ENCODE data around the gene LHFPL6. TPM values are rescaled to one million over a fixed set of nuclear protein-coding genes. Genes with fewer than 3 reads are reported as not detected.

The LHFPL6 gene
- total RNA-seq, 3 donors from 2014 or later, result 54.2 to 99.6 (median 91.7) TPM

GRCh38 chr13:39415008-39415802 is 187.8 kb downstream of the LHFPL6 start:
- H3K4me3 ChIP-seq, result peak overlapping the region in 1 of 3 donors; percentile 37
- H3K27me3 ChIP-seq, result no peaks in the 10 kb centered on the region
- intact Hi-C loops (cut with DNase I; ENCODE audit: low total_unique reads), result no loop called here

GRCh38 chr13:39414339-39414738 is 188.7 kb downstream of the LHFPL6 start:
- TF ChIP-seq POLR2AphosphoS5 (IDR thresholded peaks at IDR 0.05), result no peak
- TF ChIP-seq CTCF (IDR thresholded peaks at IDR 0.05), result no peak
- TF ChIP-seq POLR2A (IDR thresholded peaks at IDR 0.05), result no peak
- Histone ChIP-seq H3K4me1 (peaks cover 3% of the 10 kb centered on the region in 2 donors), H3K27me3 (no peaks in the 10 kb centered on the region), H3K4me3 (no peak overlapping the region), H3K27ac (peak overlapping the region; percentile 54 to 91), H3K36me3 (no peaks in the 10 kb centered on the region), H3K9me3 (no peaks in the 10 kb centered on the region)
- intact Hi-C loops (cut with DNase I; ENCODE audit: low total_unique reads), result no loop called here
- DNase-seq (ENCODE audit: low spot score in 2 of 2), result no peak

More at GRCh38 chr13:39415008-39415802, 187.8 kb downstream of the LHFPL6 start:
- Histone ChIP-seq H3K9me3 (no peaks in the 10 kb centered on the region), H3K4me1 (peaks cover 3% of the 10 kb centered on the region in 2 donors), H3K27ac (peak overlapping the region; percentile 54 to 91), H3K36me3 (no peaks in the 10 kb centered on the region)
- TF ChIP-seq CTCF (IDR thresholded peaks at IDR 0.05), result peak in 1 of 3 donors; percentile 13
- peak in 2 of 3 donors; percentile 53 to 88 for TF ChIP-seq POLR2AphosphoS5 (IDR thresholded peaks at IDR 0.05)
- TF ChIP-seq POLR2A (IDR thresholded peaks at IDR 0.05), result no peak
- peak in 1 of 2 donors; percentile 32 for DNase-seq (ENCODE audit: low spot score in 2 of 2)

GRCh38 chr13:39411511-39411910 is 191.5 kb downstream of the LHFPL6 start:
- peaks cover 0 to 3% of the 10 kb centered on the region in 2 donors for H3K4me1 ChIP-seq
- no peaks in the 10 kb centered on the region for H3K36me3 ChIP-seq
- peak overlapping the region; percentile 59 to 76 for H3K27ac ChIP-seq
- H3K27me3 ChIP-seq, result no peaks in the 10 kb centered on the region
- intact Hi-C loops (cut with DNase I; ENCODE audit: low total_unique reads), result no loop called here
- DNase-seq (ENCODE audit: low spot score in 2 of 2), result no peak
- H3K9me3 ChIP-seq, result no peaks in the 10 kb centered on the region
- H3K4me3 ChIP-seq, result no peak overlapping the region
- TF ChIP-seq POLR2AphosphoS5 (IDR thresholded peaks at IDR 0.05) (no peak), POLR2A (IDR thresholded peaks at IDR 0.05) (no peak), CTCF (IDR thresholded peaks at IDR 0.05) (no peak)

GRCh38 chr13:39410964-39411363 is 192.0 kb downstream of the LHFPL6 start:
- no peak for TF ChIP-seq POLR2AphosphoS5 (IDR thresholded peaks at IDR 0.05)
- no peak for TF ChIP-seq POLR2A (IDR thresholded peaks at IDR 0.05)
- no peak for TF ChIP-seq CTCF (IDR thresholded peaks at IDR 0.05)
- H3K9me3 ChIP-seq, result no peaks in the 10 kb centered on the region
- DNase-seq (ENCODE audit: low spot score in 2 of 2), result no peak
- intact Hi-C loops (cut with DNase I; ENCODE audit: low total_unique reads), result no loop called here
- no peaks in the 10 kb centered on the region for H3K4me1 ChIP-seq
- H3K27me3 ChIP-seq, result no peaks in the 10 kb centered on the region
- no peaks in the 10 kb centered on the region for H3K36me3 ChIP-seq
- peak overlapping the region; percentile 59 to 76 for H3K27ac ChIP-seq
- H3K4me3 ChIP-seq, result no peak overlapping the region
